HEK293T (cell line): ENCODE data around the gene LRRC74A.

Experiments used
- CTBP1 ChIP-seq: fragments of 450-650 bp; IDR thresholded peaks from 2 replicates; pipeline ENCODE4 v1.6.1; 2016; ENCODE audit warnings: borderline replicate concordance
- SUZ12 ChIP-seq: fragments of 450-650 bp; IDR thresholded peaks from 2 replicates; pipeline ENCODE4 v1.6.1; 2016; ENCODE audit warnings: mild to moderate bottlenecking
- TARDBP ChIP-seq: fragments of 450-650 bp; IDR thresholded peaks from 2 replicates; pipeline ENCODE4 v1.6.1; 2016

DNA sequence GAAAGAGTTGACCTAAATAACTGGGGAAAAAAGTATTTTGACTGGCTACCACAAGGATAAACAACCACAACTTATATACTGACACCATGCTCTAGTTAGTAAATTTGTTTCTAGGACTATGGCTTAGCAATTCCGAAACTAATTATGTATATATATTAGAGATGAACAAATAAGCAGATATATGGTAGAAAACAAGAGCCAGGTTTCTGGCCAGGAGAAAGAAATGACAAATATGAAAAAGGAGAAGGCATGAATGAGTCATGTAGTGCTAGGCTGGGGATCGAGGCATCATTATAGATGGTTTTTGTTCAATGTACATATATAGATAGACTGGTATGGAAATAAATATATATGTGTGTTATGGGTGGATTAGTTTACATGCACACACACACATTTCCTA, 5.5 kb upstream of the LRRC74A start:
- TF ChIP-seq TARDBP (no peak), CTBP1 (no peak), SUZ12 (no peak)
